OCI-M2 (cell line): ENCODE results near the gene TMEM154.

Experiments used
- DNase-seq: peaks from one replicate; lab custom pipeline; 2025; ENCODE audit not compliant: unreplicated experiment; lab: John Stamatoyannopoulos, UW

TMEM154 gene

DNA sequence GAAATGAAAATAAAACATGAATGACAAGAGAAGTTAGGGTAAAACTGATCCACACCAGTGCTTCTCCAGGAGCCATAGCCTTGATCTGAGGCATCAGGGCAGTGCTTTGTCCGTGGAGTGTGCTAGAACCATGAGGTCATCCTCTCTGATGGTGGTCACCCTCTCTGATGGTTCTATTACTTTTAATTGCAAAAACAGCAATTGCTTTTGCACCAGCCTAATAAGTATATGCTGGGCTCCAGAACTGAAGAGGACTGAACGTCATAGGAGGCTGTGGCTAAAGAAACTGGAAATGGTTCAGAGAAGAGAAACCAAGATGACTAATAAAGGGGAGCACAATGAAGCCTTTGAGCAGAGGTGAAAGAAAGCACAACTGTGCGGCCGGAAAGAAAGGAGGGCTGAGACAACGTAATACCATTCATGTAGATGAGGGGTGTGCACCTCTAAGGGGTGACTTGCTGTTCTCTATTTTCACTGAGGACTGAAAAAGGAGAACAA lies 17.0 kb upstream of the TMEM154 start:
- no peak for DNase-seq

DNA sequence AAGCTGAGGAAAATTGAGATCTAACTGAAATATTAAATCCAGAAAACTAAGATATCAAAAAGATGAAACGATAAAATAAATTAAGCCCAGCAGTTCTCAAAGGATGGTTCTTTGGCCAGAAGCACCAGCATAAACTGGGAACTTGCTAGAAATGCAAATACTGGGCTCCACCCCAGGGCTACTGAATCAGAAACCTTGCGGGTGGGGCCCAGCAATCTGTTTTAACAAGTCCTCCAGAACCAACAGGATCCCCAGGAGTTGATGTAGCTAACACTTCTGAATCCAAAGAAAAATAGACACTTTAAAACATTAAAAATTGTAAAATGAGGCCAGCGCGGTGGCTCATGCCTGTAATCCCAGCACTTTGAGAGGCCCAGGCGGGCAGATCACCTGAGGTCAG lies 14.1 kb upstream of the TMEM154 start:
- DNase-seq = no peak

DNA sequence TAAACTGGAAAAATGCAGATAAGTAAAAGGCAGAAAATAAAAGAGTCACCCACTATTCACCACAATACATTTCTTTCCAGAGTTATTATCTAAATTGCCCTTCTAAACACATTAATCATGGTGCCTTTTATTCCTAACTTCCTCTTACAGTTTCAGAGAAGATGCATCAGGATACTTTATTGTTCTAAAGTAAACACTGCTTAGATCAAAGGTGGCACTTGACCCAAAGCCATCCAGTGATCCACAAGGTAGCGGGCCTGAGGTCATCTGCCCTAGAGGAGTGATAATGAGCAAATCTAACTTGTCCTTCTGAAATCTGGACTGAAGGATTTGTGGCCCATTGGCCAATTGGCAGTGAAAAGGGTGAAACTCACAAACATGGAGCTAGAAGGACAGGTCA lies 12.0 kb upstream of the TMEM154 start:
- no peak for DNase-seq

DNA sequence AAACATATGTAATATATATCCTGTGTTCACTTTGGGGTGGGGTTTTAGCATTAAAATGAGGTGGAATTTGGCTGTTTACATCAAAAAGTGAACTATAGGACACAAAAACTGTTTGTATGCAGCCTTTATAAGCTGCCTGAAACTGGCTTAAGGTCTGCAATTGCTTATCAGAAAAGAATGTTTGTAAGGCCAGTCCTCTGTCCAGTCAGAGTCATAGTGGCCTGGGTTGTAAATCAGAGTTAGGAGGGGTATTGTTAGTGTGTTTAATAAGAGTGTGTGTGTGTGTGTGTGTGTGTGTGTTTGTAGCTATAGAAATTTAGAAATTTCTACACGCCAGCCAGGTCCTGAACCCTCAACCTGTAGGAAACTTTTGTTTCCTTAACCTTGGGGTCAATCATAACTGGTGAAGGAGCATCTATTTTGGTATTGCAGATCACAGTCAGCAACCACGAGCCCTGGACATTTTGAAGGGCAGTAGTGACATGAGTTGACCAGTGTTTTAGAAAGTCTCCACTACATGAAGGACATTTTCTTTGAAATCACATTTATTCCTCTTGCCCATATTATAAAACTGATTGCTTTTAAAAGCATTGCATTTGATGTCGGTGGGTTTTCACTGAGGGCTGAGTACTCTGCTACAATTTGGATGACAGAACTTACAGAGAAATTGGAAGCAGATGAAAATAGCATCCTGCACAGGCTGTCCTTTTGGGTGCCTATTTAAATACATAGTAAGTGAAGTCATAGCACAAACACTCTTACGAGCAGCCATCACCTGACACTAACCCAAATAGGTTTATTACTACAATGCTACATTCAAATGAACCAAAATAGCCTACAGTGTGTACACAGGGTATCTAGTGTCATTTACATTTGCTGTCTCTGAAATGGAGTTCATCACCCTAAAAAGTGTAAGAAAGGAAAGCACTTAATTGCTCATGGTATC lies 11.2 kb upstream of the TMEM154 start:
- no peak for DNase-seq

DNA sequence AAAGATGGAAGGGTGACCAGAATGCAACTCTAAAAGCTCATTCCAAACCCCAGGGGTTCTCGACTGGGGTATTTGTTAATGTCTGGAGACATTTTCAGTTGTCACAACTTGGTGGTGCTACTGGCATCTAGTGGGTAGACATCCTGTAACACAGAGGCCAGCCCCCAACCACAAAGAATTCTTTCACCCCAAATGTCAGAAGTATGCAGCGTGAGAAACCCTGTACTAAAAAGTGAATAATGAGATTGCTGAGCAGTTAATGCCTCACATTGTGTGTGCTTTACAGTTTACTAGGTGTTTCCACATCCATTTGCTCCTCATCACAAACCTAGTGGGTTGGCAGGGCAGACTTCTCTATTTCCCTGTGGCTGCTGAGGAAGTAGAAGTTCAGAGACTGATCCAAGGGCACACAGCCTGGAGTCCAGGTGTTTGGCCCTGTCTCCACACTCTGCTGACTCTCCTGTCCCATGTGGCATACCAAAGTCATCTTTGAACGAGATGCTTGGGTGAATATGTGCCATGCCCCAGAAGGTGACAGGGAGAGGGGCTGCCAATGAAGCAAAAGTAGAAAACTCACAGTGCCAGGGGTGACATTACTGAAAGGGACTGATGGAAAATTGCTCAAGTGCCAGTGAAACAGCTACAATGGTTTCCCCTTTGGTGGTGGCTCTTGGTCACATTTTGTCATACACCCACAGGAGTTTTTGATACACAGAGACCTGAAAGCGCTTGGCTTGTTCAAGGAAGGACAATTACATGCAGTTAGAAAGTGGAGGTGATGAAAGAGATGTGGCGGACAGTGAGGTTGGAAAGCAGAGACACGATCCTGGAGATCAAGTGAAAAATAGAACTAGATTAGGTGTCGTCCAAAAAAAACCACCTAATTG lies 10.1 kb upstream of the TMEM154 start:
- no peak for DNase-seq

DNA sequence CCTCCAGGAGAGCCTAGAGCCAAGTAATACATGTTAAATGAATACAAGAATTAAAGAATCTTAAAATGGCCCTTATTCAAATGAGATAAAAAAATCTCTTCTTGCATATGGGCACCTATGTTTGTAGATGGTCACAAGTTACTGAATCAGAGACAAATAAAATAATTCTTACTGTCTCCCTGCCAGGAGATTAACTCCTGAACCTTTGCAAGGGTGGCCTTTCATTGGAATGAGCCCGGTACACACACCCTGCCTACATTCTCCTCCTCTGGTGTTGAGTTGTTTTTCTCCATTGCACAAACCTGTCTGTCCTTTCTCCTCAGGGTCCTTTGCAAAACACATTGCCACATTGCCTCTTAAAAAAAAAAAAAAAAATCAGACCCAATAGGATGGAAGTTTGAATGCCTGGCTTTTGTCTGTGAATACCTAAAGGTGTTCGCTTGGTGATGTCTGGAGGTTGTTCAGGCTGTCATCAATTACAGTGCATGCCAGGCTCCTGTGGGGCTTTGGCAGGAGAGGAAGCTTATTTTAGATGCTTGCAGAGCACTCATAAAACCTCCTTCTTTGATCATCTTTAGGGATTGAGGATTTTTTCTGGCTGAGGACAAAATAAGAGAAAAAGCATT lies 8.3 kb upstream of the TMEM154 start:
- no peak for DNase-seq

DNA sequence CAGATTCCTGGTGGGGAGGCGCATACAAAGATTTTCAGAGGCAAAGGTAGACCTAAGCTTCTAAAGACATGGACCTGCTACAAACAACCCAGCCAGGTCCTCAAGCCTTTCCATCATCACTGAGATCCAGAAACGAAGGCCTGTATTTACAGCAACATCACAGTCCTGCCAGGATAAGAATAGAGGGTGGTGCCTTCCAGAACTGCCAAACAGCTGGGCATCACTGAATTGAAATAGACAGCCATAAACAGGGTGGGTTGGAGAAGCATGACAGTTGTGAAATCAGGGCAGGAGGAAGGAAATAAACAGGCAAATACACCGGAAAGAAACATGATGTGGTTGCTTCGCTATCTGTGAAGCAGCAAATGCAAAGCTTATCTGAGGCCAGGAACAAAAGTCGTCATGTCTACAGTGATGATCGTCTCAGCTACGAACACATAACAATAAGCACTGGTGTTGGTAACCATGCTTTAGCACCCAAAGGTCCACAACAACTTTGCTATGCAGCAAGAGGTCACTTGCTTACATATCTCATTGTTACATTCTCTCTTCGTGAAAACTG lies 6.7 kb upstream of the TMEM154 start:
- DNase-seq = no peak

DNA sequence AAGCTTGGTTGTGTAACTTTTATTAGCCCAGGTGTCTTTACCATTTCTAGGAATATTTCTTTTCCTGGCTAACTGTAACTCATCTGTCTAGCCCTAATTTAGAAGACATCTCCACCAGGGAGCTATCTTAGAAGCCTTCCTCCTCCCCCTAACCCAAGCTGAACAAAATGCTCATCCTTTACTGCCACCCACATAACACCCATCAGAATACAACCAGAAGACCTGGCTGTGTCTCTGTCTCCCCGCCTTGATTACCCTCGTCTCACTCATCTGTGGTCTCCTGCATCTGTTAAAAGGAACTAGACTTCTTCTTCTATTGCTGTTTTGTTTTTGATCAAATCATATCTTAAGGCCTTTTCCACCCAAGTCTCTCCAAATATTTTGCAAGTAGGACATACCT lies 4.8 kb upstream of the TMEM154 start:
- DNase-seq = no peak

DNA sequence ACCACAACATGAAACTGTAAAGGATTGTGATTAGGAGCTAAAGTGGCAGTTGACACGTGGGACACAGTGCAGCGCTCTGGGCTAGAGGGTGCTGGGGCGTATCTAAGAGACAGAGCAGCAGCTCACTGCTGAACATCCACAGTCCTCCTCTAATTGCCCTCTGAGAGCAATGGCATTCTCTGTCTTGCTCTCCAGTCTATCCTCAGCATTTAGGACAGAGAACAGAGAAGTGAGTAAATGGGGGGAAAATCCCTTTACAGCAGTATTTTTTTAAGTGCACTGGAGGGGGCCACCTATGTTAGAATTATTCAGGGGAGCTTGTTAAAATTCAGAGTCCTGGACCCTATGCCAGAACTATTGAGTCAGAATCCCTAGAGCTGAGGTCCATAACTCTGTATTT lies 4.2 kb upstream of the TMEM154 start:
- no peak for DNase-seq

DNA sequence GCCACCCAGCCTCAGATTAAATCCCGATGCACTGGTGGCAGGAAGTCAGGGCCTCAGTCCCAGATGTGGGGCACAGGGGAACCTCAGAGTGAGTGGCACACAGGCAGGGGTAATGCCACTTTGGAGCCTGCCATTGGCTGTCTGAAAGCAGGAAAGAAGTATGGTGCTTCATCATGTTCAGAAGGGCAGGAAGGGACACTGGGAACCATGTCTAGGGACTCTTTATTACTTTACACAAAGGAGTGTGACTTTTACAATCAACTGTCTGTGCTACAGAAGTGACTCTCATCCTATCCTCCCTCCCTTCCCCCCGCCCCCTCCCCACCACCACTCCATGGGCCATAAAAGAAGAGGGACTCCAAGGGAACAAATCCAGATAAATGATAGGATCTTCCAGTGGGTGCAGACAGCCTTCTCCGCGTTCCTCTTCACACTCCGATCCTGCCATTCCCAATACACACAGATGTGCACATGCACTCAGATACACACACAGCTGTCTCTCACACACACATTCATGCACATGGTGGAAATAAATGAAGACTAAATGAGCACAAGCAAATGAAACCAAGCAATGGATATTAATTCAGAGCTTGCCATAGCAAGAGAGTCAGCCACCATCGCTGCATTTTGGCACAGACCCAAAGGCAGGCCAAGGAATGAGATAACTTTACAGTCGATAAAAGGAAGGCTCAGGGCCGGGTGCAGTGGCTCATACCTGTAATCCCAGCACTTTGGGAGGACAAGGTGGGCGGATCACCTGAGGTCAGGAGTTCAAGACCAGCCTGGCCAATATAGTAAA lies 2.5 kb upstream of the TMEM154 start:
- no peak for DNase-seq

DNA sequence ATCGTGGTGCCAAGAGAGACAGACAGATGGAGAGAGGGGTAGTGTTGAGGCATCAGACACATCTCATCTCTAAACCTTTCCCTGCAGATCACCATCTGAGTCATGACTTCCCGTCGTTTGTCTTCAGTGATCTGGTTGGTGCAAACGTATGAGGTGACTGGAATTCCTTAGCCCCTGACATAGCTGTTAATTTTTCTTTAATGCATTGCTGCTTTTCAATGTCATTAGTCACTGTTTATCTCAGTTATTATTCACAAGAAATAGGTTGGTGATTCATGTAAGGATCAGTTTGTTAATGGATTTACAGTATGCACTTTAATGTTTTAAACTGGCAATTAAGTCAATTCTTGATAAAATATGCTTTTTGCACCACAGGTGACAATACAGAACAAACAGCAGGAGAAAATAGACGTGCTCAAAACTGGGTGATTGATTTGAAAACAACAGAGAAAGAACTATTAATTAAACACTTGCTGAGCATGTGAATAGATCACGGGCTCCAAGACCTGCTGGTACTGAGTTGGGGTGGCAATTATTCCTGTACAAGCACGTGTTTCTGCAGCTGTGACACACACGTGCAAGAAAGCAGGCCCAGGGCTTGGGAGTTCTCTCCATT lies 1.3 kb upstream of the TMEM154 start:
- no peak for DNase-seq

DNA sequence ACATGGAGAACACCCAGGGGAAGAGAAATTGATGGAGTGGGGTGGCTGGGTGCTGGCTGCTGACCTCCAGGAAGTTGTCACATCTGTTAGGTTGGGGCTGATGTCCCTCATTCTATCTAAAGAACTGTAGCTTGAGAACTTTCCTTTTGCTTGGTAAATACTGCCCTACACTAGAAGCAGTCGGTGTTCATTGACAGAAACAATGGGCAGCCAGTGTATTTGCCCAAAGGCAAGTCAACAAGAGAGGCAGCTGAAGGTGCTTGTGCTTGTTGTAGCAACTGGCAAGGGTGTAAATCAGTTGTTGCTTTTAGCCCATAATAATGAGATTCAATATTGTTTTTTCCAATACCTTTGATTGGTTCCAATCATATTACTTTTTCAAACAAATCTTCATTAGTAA lies 956 bp downstream of the TMEM154 start:
- DNase-seq = no peak

DNA sequence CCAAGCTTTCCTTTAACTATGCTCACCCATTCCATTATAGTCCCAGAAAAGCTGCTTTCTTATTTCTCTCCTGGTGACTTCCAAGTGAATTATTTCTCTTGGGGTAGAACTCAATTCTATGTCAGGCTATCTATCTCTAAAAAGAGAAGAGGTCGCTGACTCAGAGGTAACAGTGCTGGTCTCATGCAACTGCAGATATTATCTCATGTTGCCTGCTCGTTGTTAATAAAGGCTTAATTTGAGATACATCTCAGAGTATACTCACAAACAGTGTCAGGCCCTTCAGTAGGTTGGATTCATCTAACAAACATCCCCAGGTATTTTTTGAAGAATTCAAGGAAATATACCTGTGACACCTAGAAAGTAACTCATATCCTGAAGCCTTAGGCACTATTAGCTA lies 2.7 kb downstream of the TMEM154 start:
- DNase-seq = no peak

DNA sequence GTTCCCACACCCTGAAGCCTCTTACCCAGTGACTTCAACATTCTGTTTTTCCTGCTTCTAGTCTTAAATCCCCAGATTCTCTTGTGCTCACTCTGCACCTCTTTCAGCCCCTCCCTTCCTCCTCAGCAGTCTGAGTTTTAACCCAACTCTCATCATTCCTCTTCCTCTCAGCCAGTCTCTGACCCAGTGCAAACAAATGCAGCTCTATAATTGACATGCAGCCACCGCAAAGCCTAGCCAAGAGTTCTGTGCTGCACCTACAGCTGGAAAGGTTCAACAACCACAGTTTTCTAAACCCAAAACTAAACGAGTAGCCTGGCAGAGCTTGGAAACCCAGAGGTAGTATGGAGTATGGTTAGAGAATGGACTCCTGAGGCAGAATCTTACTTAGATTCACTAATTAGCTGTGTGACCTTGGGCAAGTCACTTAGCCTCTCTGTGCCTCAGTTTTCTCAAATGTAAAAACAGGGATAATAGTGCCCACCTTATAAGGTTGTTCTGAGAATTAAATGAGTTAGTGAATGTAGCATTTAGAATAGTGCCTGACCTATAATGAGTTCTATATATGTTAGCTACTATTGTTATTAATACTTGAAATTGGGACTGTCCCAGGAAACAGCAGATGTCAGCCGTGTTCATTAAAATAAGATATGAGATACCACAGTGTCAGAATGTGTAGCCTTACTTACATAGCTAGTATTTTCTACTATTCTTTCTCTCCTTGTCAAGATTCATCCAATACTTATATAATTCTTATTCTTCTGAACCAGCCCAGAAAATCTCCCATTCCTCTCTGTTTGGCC lies 3.5 kb downstream of the TMEM154 start:
- DNase-seq = no peak

DNA sequence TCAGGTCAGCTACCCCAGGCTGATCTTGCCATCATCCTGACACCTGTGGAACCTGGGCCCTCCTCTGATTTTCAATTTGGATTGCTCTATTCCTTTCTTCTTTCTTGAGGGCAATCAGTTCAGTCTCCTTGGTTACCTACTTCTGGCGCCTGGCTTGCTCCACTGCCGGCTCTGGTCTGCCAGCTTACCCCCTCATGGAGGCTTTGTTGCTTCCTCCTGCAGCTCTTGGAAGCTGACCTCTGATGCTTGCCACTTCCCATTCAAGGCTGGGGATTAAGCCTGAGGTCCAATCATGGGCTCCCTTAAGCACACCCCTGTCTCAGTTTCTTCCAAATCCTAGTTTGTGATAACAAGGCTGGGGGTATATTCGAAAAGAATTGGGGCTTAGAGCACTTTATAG lies 5.4 kb downstream of the TMEM154 start:
- DNase-seq = no peak

DNA sequence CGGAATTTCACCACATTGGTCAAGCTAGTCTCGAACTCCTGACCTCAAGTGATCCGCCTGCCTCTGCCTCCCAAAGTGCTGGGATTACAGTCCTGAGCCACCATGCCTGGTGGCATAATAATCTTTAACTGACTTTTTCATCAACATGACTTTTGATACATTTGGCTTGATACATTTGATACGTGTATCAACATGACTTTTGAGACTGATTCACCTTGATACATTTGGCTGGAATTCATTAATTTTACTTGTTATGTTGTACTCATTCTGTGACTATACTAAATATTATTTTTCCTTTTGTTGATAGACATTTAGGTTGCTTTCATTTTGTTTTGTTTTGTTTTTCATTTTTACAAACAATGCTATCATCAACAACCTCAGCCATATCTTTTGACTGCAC lies 6.3 kb downstream of the TMEM154 start:
- no peak for DNase-seq

DNA sequence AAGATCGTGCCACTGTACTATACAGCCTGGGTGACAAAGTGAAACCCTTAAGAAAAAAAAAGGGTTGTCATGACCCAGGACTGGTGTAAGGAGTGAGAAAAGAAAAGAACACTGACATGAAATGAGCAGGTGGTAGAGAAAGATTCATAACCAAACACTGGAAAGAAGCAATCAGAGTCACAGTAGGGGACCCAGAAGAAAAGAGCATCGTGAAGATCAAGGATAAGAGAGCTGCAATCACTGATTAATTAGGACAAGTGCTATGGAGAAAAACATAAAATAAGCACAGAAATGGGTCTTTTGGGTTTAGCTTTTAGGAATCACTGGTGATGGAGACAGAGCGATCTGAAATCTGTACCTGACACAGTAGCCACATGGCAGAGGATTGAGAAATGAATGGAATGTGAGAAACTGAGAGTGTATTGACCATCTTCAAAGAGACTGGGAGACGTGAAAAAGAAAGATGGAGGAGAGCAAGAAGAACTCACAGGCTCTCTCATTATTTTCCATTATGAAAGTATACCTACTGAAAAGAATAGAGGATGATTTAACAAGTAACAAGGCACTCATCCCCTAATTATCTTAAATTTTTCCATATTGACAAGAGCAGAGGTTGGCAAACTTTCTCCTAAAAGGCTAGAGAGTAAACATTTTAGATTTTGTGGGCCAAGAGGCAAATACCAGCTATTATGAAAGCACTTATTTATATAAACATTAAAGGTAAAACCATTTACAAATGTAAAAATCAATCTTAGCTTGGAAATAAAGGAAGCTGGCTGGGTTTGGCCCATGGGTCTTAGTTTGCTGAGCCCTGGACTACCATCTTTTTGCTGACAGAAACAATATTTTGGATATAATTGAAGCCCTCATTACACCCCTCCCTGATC lies 7.3 kb downstream of the TMEM154 start:
- DNase-seq = no peak

DNA sequence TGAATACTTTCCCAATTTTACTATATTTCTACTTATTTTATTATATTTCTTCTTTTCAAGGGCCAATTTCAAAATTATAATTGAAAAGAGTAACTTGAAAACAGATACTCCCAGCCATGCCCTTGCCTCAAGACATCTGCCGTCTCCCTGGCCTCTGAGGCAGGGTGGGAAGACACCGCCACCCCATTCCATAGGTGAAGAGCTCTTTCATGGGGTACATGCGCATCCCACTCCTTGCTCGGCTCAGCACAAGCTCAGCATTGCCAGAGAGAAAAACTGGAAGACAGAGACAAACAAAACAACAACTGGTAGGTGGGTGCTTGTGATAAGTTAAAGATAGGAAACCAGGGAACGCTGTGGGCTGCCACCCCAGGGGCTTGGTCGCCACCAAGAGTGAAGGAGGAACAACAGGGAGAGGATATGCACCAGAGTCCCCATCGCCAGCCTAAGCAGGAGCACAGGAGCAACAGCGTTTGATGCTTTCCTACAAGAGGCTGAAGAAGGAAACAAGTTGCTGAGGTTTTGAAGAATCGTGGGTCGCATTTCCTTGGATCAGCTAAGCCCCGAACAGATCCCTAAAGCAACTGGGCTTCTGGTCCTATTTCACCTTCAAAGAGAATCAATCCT lies 11.3 kb downstream of the TMEM154 start:
- DNase-seq = no peak
